Uterus (tissue), 4 donors: ENCODE data around the gene SRGAP1. TPM values are rescaled to one million over a fixed set of nuclear protein-coding genes. Genes with fewer than 3 reads are reported as not detected.
"Not testable (repeated sequence)": the region's sequence is repeated elsewhere in the genome, so short reads cannot be mapped to it uniquely, and the experiment has no call there.

ENCODE experiments used
- DNase-seq, 2 donors: peaks; one replicate each; pipeline ENCODE4 v3.0.0-alpha.2; 2019 to 2020
- H3K27ac ChIP-seq, 2 donors: fragments of 200-600 bp; sonication (generic); 1 replicate in 1 of 2; 2 replicates in 1 of 2; pipeline ENCODE4 v1.5.1; 2016 to 2018
- H3K27me3 ChIP-seq, 2 donors: fragments of 200-600 bp; sonication (generic); one replicate each; pipeline ENCODE4 v1.5.1; 2018 to 2019; ENCODE audit warnings: control low read depth in 1 of 2
- H3K36me3 ChIP-seq, 2 donors: fragments of 200-600 bp; sonication (generic); one replicate each; pipeline ENCODE4 v1.5.1; 2019; ENCODE audit warnings: control low read depth in 1 of 2
- H3K4me1 ChIP-seq, 2 donors: fragments of 200-600 bp; sonication (generic); one replicate each; pipeline ENCODE4 v1.5.1; 2018 to 2019; ENCODE audit warnings: control low read depth in 1 of 2
- H3K4me3 ChIP-seq, 2 donors: fragments of 200-600 bp; sonication (generic); 1 replicate in 1 of 2; 2 replicates in 1 of 2; pipeline ENCODE4 v1.5.1; 2018 to 2019; ENCODE audit warnings: mild to moderate bottlenecking in 1 of 2
- H3K9me3 ChIP-seq, 2 donors: fragments of 200-600 bp; sonication (generic); one replicate each; pipeline ENCODE4 v1.5.1; 2019; ENCODE audit warnings: control low read depth in 1 of 2
- CTCF ChIP-seq, 4 experiments: fragments of 200-600 bp in 2 of 4; fragments of 450-650 bp in 2 of 4; sonication (generic) in 2 of 4; IDR thresholded peaks; one replicate each; pipeline ENCODE4 v1.5.1; 2016 to 2019; ENCODE audit warnings: antibody characterized with exemption in 4 of 4, mild to moderate bottlenecking in 2 of 4, moderate library complexity in 1 of 4
- POLR2A ChIP-seq, 2 donors: fragments of 450-650 bp; IDR thresholded peaks; one replicate each; pipeline ENCODE4 v1.6.1; 2016; ENCODE audit warnings: antibody characterized with exemption in 2 of 2, mild to moderate bottlenecking in 1 of 2, moderate library complexity in 1 of 2
- intact Hi-C: fragments of 100-400 bp; cut with DNase I; formaldehyde crosslinking; loops from one replicate; pipeline ENCODE4 v1.15.1; 2023; ENCODE audit warnings: low total_unique reads
- total RNA-seq, 4 donors: library from RNA; depleted of rRNA in 3 of 4; stranded (reverse); fragments of >200 nt in 3 of 4; gene quantifications; one replicate each; pipeline versions ENCODE4 v1.1.0 to v1.2.4, GENCODE V29; 2014 to 2023
- donor health status: DM: yes; HTN: yes; CAD: no.

SRGAP1 gene
- total RNA-seq, 4 donors from 2014 or later = 10.0 to 23.0 (median 14.8) TPM

GRCh38 chr12:64010069-64010686 is 165.7 kb downstream of the SRGAP1 start:
- H3K9me3 ChIP-seq = no peaks in the 10 kb centered on the region
- TF ChIP-seq POLR2A (IDR thresholded peaks at IDR 0.05) = no peak
- DNase-seq = no peak
- intact Hi-C loops = no loop called here
- H3K4me1 ChIP-seq = no peaks in the 10 kb centered on the region
- H3K36me3 ChIP-seq = no peaks in the 10 kb centered on the region
- H3K27me3 ChIP-seq = no peaks in the 10 kb centered on the region
- no peak overlapping the region for H3K27ac ChIP-seq
- no peak overlapping the region for H3K4me3 ChIP-seq

GRCh38 chr12:64016521-64016920 is 172.0 kb downstream of the SRGAP1 start:
- no peak for TF ChIP-seq POLR2A (IDR thresholded peaks at IDR 0.05)
- no peaks in the 10 kb centered on the region for H3K36me3 ChIP-seq
- H3K27me3 ChIP-seq = no peaks in the 10 kb centered on the region
- H3K27ac ChIP-seq = no peak overlapping the region
- H3K4me1 ChIP-seq = no peaks in the 10 kb centered on the region
- no peaks in the 10 kb centered on the region for H3K9me3 ChIP-seq
- no peak overlapping the region for H3K4me3 ChIP-seq
- DNase-seq = no peak
- intact Hi-C loops = no loop called here

- intact Hi-C loops, H3K4me1 ChIP-seq, H3K27ac ChIP-seq, H3K36me3 ChIP-seq, H3K27me3 ChIP-seq, H3K4me3 ChIP-seq, H3K9me3 ChIP-seq, DNase-seq: not testable (repeated sequence)
These were observed 173.6 kb downstream of the SRGAP1 start for GRCh38 chr12:64018116-64018515.

GRCh38 chr12:64018524-64018923 is 174.0 kb downstream of the SRGAP1 start:
- no peak overlapping the region for H3K27ac ChIP-seq
- intact Hi-C loops = no loop called here
- no peaks in the 10 kb centered on the region for H3K36me3 ChIP-seq
- no peaks in the 10 kb centered on the region for H3K27me3 ChIP-seq
- DNase-seq = no peak
- TF ChIP-seq CTCF (IDR thresholded peaks at IDR 0.05) = no peak
- TF ChIP-seq POLR2A (IDR thresholded peaks at IDR 0.05) = no peak
- no peak overlapping the region for H3K4me3 ChIP-seq
- no peaks in the 10 kb centered on the region for H3K9me3 ChIP-seq
- no peaks in the 10 kb centered on the region for H3K4me1 ChIP-seq

- TF ChIP-seq POLR2A (IDR thresholded peaks at IDR 0.05) (no peak), CTCF (IDR thresholded peaks at IDR 0.05) (no peak)
- intact Hi-C loops = no loop called here
- DNase-seq = no peak
- Histone ChIP-seq H3K36me3 (no peaks in the 10 kb centered on the region), H3K9me3 (no peaks in the 10 kb centered on the region), H3K4me1 (no peaks in the 10 kb centered on the region), H3K27ac (no peak overlapping the region), H3K4me3 (no peak overlapping the region), H3K27me3 (no peaks in the 10 kb centered on the region)
These were observed 174.6 kb downstream of the SRGAP1 start for GRCh38 chr12:64019101-64019500.

- Histone ChIP-seq H3K27ac (no peak overlapping the region), H3K36me3 (no peaks in the 10 kb centered on the region), H3K27me3 (no peaks in the 10 kb centered on the region), H3K4me3 (no peak overlapping the region), H3K9me3 (no peaks in the 10 kb centered on the region), H3K4me1 (no peaks in the 10 kb centered on the region)
- no peak for DNase-seq
- intact Hi-C loops = no loop called here
- TF ChIP-seq CTCF (IDR thresholded peaks at IDR 0.05) (no peak), POLR2A (IDR thresholded peaks at IDR 0.05) (no peak)
These were observed 175.2 kb downstream of the SRGAP1 start for GRCh38 chr12:64019654-64020053.
